GM19238 (cell line): ENCODE measurements around the gene MAP1A.

Source experiments
- DNase-seq: peaks from one replicate; pipeline ENCODE4 v3.0.0; 2011; ENCODE audit warnings: low spot score; ENCODE audit not compliant: insufficient read length

Gene MAP1A

GRCh38 chr15:43510200-43511011 is 7.0 kb upstream of the MAP1A start:
- DNase-seq, result peak; percentile 94

DNA sequence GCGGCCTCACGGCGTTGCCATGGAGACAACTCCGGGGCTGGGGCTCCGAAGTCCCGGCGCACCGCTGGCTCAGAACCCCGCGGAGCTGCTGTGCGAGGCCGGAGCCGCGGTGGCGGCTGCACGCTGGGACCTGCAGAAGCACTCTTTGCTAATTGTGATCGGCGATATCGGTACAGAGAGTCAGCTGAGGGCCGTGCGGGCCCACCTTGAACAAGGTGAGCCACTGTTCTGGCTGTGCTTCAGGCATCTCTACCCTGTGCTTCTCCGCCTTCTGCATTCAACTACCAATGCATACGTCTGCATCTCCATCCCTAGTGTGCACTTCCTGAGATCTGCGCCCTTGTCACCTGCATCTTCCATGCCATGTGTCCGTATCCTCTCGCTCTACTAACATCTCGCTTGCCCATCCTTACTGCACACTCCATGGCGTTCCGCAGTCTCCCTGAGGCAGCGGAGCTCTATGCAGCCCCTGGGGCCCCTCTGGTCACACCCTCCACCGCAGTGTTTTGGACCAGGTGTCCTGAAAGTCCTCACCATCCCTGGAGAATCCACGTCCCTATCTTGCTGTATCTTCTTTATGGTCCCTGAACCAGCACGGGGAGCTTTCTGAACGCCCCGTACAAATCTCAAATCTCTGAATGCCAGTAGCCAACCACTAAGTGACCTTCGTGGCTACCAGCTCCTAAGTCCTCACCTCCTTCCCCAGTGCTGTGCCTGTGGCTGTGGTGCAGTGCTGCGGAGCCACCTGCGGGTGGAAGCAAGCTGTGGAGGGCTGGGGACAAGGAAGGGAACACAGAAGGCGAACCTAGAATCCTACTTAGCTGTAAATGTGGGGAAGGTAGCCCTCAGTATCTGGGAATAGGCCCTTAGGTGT is 6.2 kb upstream of the MAP1A start:
- DNase-seq, result no peak

GRCh38 chr15:43513550-43513949 is 3.9 kb upstream of the MAP1A start:
- DNase-seq, result no peak

- DNase-seq, result no peak
Observed at GRCh38 chr15:43514241-43515057, 3.0 kb upstream of the MAP1A start.

DNA sequence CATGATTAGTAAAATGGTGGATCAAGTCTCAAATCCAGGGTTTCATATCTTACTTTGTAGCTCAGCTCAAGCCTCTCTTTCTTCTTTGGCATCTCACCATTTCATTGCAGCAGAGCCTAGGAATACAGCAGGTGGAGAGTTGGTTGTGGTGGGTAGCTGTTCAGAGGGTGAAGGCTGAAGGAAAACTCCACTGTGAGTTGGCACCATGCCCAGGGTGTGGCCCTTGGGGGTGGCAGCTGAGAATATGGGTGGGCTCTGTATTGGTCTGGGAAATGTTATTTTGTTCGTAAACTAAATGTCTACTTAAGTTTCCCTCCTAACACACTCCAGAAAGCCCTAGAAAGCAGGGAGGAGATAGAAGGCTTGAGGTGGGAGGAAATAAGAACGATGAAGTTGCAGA is 1.7 kb upstream of the MAP1A start:
- no peak for DNase-seq

GRCh38 chr15:43516185-43516584 is 1.2 kb upstream of the MAP1A start:
- no peak for DNase-seq

GRCh38 chr15:43516801-43517353 is 531 bp upstream of the MAP1A start:
- DNase-seq, result no peak

DNA sequence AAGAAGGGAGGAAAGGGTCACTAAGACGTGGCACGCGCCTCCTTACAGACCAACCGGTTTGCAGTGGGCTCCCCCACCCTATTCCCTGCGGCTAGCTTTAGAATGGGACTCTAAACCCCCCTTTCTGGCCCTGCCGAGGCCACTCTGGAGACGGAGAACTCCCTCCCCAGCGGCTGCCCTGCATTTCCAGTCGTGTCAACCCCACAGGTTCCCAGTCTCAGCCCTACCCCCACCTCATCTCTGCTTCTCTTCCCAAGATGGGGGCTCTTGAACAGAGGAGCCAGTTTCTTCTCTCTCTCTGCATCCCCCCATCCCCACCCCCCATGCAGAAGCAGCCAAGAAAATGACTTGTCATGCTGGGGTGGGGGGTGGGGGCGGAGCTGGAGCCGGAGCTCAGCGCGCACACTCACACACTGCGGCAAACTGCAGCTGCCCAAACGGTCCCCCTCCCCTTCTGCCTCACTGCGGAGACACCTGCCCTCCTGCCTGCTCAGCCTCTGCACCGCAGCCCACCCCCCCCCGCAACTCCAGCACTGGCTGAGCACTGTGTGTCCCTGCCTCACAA is 871 bp downstream of the MAP1A start:
- no peak for DNase-seq

GRCh38 chr15:43519196-43519595 is 1.8 kb downstream of the MAP1A start:
- DNase-seq, result no peak

GRCh38 chr15:43520138-43520537 is 2.7 kb downstream of the MAP1A start:
- no peak for DNase-seq

GRCh38 chr15:43521419-43521818 is 4.0 kb downstream of the MAP1A start:
- no peak for DNase-seq

- DNase-seq, result no peak
Observed at GRCh38 chr15:43522247-43522646, 4.8 kb downstream of the MAP1A start.

GRCh38 chr15:43523646-43524045 is 6.2 kb downstream of the MAP1A start:
- DNase-seq, result no peak

- DNase-seq, result no peak
Observed at GRCh38 chr15:43524254-43524845, 6.9 kb downstream of the MAP1A start.

DNA sequence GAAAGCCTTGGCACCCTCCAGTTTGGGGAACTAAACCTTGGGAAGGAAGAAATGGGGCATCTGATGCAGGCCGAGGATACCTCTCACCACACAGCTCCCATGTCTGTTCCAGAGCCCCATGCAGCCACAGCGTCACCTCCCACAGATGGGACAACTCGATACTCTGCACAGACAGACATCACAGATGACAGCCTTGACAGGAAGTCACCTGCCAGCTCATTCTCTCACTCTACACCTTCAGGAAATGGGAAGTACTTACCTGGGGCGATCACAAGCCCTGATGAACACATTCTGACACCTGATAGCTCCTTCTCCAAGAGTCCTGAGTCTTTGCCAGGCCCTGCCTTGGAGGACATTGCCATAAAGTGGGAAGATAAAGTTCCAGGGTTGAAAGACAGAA is 7.7 kb downstream of the MAP1A start:
- no peak for DNase-seq

DNA sequence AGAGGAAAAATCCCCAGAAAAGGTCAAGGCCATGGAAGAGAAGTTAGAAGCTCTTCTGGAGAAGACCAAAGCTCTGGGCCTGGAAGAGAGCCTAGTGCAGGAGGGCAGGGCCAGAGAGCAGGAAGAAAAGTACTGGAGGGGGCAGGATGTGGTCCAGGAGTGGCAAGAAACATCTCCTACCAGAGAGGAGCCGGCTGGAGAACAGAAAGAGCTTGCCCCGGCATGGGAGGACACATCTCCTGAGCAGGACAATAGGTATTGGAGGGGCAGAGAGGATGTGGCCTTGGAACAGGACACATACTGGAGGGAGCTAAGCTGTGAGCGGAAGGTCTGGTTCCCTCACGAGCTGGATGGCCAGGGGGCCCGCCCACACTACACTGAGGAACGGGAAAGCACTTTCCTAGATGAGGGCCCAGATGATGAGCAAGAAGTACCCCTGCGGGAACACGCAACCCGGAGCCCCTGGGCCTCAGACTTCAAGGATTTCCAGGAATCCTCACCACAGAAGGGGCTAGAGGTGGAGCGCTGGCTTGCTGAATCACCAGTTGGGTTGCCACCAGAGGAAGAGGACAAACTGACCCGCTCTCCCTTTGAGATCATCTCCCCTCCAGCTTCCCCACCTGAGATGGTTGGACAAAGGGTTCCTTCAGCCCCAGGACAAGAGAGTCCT is 9.0 kb downstream of the MAP1A start:
- DNase-seq, result no peak

DNA sequence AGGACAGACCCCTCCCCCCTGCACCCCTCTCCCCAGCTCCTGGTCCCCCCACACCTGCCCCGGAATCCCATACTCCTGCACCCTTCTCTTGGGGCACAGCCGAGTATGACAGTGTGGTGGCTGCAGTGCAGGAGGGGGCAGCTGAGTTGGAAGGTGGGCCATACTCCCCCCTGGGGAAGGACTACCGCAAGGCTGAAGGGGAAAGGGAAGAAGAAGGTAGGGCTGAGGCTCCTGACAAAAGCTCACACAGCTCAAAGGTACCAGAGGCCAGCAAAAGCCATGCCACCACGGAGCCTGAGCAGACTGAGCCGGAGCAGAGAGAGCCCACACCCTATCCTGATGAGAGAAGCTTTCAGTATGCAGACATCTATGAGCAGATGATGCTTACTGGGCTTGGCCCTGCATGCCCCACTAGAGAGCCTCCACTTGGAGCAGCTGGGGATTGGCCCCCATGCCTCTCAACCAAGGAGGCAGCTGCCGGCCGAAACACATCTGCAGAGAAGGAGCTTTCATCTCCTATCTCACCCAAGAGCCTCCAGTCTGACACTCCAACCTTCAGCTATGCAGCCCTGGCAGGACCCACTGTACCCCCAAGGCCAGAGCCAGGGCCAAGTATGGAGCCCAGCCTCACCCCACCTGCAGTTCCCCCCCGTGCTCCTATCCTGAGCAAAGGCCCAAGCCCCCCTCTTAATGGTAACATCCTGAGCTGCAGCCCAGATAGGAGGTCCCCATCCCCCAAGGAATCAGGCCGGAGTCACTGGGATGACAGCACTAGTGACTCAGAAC is 9.8 kb downstream of the MAP1A start:
- no peak for DNase-seq

DNA sequence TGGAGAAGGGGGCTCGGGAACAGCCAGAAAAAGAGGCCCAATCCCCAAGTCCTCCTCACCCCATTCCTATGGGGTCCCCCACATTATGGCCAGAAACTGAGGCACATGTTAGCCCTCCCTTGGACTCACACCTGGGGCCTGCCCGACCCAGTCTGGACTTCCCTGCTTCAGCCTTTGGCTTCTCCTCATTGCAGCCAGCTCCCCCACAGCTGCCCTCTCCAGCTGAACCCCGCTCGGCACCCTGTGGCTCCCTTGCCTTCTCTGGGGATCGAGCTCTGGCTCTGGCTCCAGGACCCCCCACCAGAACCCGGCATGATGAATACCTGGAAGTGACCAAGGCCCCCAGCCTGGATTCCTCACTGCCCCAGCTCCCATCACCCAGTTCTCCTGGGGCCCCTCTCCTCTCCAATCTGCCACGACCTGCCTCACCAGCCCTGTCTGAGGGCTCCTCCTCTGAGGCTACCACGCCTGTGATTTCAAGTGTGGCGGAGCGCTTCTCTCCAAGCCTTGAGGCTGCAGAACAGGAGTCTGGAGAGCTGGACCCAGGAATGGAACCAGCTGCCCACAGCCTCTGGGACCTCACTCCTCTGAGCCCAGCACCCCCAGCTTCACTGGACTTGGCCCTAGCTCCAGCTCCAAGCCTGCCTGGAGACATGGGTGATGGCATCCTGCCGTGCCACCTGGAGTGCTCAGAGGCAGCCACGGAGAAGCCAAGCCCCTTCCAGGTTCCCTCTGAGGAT is 10.6 kb downstream of the MAP1A start:
- DNase-seq, result no peak
